Right atrium auricular region (tissue), 2 donors: Measurements from ENCODE around the gene FEN1. TPM values are rescaled to one million over a fixed set of nuclear protein-coding genes. Genes with fewer than 3 reads are reported as not detected.

Source experiments
- DNase-seq: peaks from one replicate; pipeline ENCODE4 v3.0.0-alpha.2; 2019; ENCODE audit warnings: low spot score
- H3K27ac ChIP-seq, 2 donors: fragments of 200-600 bp; sonication (generic); 1 replicate in 1 of 2; 2 replicates in 1 of 2; pipeline ENCODE4 v1.5.1; 2016 to 2019
- H3K27me3 ChIP-seq, 2 donors: fragments of 200-600 bp; sonication (generic); one replicate each; pipeline versions ENCODE4 v1.5.1 to v1.6.0; 2017 to 2019
- H3K36me3 ChIP-seq: fragments of 200-600 bp; sonication (generic); one replicate; pipeline ENCODE4 v1.5.1; 2016
- H3K4me1 ChIP-seq, 2 donors: fragments of 200-600 bp; sonication (generic); one replicate each; pipeline versions ENCODE4 v1.5.1 to v1.6.0; 2017 to 2019
- H3K4me3 ChIP-seq, 2 donors: fragments of 200-600 bp; sonication (generic); 1 replicate in 1 of 2; 2 replicates in 1 of 2; pipeline ENCODE4 v1.5.1; 2017 to 2019; ENCODE audit warnings: mild to moderate bottlenecking in 1 of 2, moderate library complexity in 1 of 2
- H3K9me3 ChIP-seq, 2 donors: fragments of 200-600 bp; sonication (generic); one replicate each; pipeline ENCODE4 v1.5.1; 2019
- CTCF ChIP-seq, 2 donors: fragments of 200-600 bp; sonication (generic); IDR thresholded peaks; one replicate each; pipeline ENCODE4 v1.5.1; 2019; ENCODE audit warnings: antibody characterized with exemption in 2 of 2
- total RNA-seq, 2 donors: library from RNA; depleted of rRNA; stranded (reverse); fragments of >200 nt; gene quantifications; one replicate each; pipeline ENCODE4 v1.1.0, GENCODE V29; 2016

Gene FEN1
- total RNA-seq, 2 donors from 2014 or later = 3.7 to 4.0 TPM

DNA sequence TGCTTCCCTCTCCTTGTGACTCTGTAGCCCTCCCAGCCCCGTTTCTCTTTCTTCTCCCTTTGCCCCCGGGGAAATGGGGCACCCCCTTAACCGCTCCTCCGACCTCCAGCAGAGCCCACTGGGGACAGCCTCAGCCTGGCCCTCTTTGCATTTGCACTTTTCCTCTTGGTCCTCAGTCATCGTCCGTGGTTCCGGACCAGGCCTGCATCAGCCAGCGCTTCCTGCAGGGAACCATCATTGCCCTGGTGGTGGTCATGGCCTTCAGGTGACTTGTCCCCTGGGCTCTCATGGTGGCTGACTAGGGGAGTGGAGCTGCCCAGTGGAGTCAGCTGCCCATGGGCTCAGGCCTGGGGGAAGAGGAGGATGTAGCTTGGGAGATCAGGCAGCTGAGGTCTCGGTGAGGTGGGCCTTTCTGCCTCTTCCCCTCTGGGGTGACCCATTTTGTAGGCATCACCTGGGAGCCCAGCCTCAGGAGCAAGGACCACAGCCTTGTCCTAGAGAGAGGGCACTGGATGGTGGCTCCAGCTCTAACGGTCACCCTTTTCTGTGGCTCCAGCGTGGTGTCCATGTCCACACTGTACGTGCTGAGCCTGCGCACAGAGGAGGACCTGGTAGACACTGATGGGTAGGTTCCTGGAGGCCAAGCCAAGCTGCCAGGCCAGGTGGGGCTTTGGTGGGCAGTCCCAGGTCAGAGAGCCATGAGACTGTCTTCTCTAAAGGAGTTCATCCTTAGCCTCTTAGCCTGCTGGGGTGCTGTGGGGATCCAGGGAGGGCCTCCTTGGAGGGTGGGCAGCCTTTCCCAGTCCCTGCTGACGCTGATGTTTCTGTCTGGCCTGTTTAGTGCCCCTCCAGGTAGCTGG, 12.8 kb upstream of the FEN1 start:
- no peak overlapping the region for H3K27ac ChIP-seq
- H3K4me1 ChIP-seq = peaks cover 0 to 10% of the 10 kb centered on the region in 2 donors
- H3K36me3 ChIP-seq = no peaks in the 10 kb centered on the region
- no peaks in the 10 kb centered on the region for H3K9me3 ChIP-seq
- H3K27me3 ChIP-seq = no peaks in the 10 kb centered on the region
- H3K4me3 ChIP-seq = no peak overlapping the region
- no peak for DNase-seq
- TF ChIP-seq CTCF (IDR thresholded peaks at IDR 0.05) = no peak

GRCh38 chr11:61780581-61781162, 12.0 kb upstream of the FEN1 start:
- peaks cover under 1% of the 10 kb centered on the region for H3K36me3 ChIP-seq
- no peaks in the 10 kb centered on the region for H3K27me3 ChIP-seq
- H3K27ac ChIP-seq = no peak overlapping the region
- no peak overlapping the region for H3K4me3 ChIP-seq
- H3K4me1 ChIP-seq = peaks cover 0 to 10% of the 10 kb centered on the region in 2 donors
- no peak for TF ChIP-seq CTCF (IDR thresholded peaks at IDR 0.05)
- no peaks in the 10 kb centered on the region for H3K9me3 ChIP-seq
- DNase-seq = no peak

DNA sequence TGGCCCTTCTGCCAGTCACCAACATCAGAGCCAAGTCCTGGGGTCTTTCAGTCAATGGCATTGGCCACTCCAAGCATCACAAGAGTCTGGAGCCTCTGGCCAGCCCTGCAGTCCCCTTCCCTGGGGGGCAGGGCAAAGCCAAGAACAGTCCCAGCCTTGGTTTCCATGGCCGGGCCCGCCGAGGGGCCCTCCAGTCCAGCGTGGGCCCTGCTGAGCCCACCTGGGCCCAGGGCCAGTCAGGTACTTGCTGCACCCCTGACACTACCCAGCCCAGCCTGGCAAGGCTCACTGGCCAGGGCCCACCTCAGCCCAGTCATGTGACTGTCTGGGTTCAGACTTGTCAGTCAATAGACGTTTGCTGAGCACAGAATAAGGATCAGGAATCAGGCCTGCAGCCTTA, 11.1 kb upstream of the FEN1 start:
- no peak for TF ChIP-seq CTCF (IDR thresholded peaks at IDR 0.05)
- no peak for DNase-seq
- H3K27me3 ChIP-seq = no peaks in the 10 kb centered on the region
- H3K9me3 ChIP-seq = no peaks in the 10 kb centered on the region
- peaks cover 10% of the 10 kb centered on the region for H3K36me3 ChIP-seq
- H3K4me3 ChIP-seq = no peak overlapping the region
- H3K27ac ChIP-seq = no peak overlapping the region
- H3K4me1 ChIP-seq = peaks cover 0 to 10% of the 10 kb centered on the region in 2 donors

DNA sequence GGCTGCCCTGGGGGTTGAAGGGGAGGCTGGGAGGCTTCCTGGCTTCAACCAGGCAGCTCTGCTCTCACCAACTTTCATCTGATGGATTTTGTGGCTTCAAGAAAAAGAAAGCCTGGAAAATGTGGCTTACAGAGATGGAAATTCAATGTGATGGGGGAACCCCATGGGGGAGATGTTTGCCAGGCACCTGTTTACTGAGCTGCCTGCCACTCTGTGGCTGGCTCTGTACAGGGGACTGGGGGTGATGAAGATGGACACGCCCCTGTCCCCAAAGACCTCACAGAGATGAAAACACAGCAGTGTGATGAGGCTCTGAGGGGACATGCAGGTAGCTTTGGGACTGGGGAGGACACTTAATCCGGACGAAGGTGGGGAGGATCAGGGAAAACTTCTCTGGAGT, 10.4 kb upstream of the FEN1 start:
- Histone ChIP-seq H3K4me1 (peaks cover 0 to 5% of the 10 kb centered on the region in 2 donors), H3K36me3 (peaks cover 17% of the 10 kb centered on the region), H3K4me3 (no peak overlapping the region), H3K9me3 (no peaks in the 10 kb centered on the region), H3K27ac (no peak overlapping the region), H3K27me3 (no peaks in the 10 kb centered on the region)
- no peak for DNase-seq
- no peak for TF ChIP-seq CTCF (IDR thresholded peaks at IDR 0.05)

GRCh38 chr11:61782841-61783240, 9.9 kb upstream of the FEN1 start:
- Histone ChIP-seq H3K36me3 (peaks cover 23% of the 10 kb centered on the region), H3K4me1 (no peaks in the 10 kb centered on the region), H3K27ac (no peak overlapping the region), H3K4me3 (no peak overlapping the region), H3K9me3 (no peaks in the 10 kb centered on the region), H3K27me3 (no peaks in the 10 kb centered on the region)
- TF ChIP-seq CTCF (IDR thresholded peaks at IDR 0.05) = no peak
- no peak for DNase-seq
